Colonic mucosa (tissue), 4 donors: ENCODE data around the gene HMGN1. TPM values are rescaled to one million over a fixed set of nuclear protein-coding genes. Genes with fewer than 3 reads are reported as not detected.

ENCODE experiments used
- DNase-seq: peaks from one replicate; pipeline ENCODE4 v3.0.0-alpha.2; 2020
- H3K27ac ChIP-seq: fragments of 200-600 bp; one replicate; pipeline ENCODE4 v1.8.0; 2021
- H3K27me3 ChIP-seq: fragments of 200-600 bp; one replicate; pipeline ENCODE4 v1.8.0; 2021
- H3K36me3 ChIP-seq: fragments of 200-600 bp; one replicate; pipeline ENCODE4 v1.8.0; 2021
- H3K4me1 ChIP-seq: fragments of 200-600 bp; one replicate; pipeline ENCODE4 v1.8.0; 2021; ENCODE audit warnings: mild to moderate bottlenecking
- H3K4me3 ChIP-seq: fragments of 200-600 bp; one replicate; pipeline ENCODE4 v1.8.0; 2021
- H3K9ac ChIP-seq, 2 donors: one replicate each; pipeline ENCODE4 v1.7.0; 2013; ENCODE audit warnings: control low read depth in 2 of 2, low read depth in 2 of 2, low read length in 2 of 2
- H3K9me3 ChIP-seq: fragments of 200-600 bp; one replicate; pipeline ENCODE4 v1.8.0; 2021
- CTCF ChIP-seq: fragments of 200-600 bp; IDR thresholded peaks from one replicate; pipeline ENCODE4 v1.8.0; 2022; ENCODE audit warnings: antibody characterized with exemption, mild to moderate bottlenecking
- intact Hi-C: fragments of 100-400 bp; cut with DNase I; formaldehyde crosslinking; loops from one replicate; pipeline ENCODE4 v1.14.1; 2022
- total RNA-seq, 2 donors: library from RNA; stranded (reverse); fragmentation: NEBNext Ultra II Directional in 1 of 2; extraction: Animal tissue kit (Norgen Biotek cat#: 25700) in 1 of 2; gene quantifications; one replicate each; pipeline ENCODE4 v1.2.1, GENCODE V29; 2021
- donor health status: healthy.
- donor health status: DM: no; HTN: no; CAD: no.
- donor health status: DM: no; HTN: no; CAD: no.

HMGN1 gene
- total RNA-seq, 2 donors from 2014 or later, result 240 to 305 TPM

GRCh38 chr21:39346671-39347331 is 2.1 kb downstream of the HMGN1 start:
- Histone ChIP-seq H3K9ac (peak overlapping the region in 1 of 2 donors; percentile 91), H3K27me3 (no peaks in the 10 kb centered on the region), H3K4me3 (no peak overlapping the region), H3K4me1 (peaks cover 5% of the 10 kb centered on the region), H3K9me3 (no peaks in the 10 kb centered on the region), H3K36me3 (peaks cover 3% of the 10 kb centered on the region), H3K27ac (no peak overlapping the region)
- intact Hi-C loops, result loop anchor here (5.0 kb wide), 1 partner anchor 34 kb away; the partner anchor contains the start of gene BRWD1
- no peak for TF ChIP-seq CTCF
- no peak for DNase-seq

DNA sequence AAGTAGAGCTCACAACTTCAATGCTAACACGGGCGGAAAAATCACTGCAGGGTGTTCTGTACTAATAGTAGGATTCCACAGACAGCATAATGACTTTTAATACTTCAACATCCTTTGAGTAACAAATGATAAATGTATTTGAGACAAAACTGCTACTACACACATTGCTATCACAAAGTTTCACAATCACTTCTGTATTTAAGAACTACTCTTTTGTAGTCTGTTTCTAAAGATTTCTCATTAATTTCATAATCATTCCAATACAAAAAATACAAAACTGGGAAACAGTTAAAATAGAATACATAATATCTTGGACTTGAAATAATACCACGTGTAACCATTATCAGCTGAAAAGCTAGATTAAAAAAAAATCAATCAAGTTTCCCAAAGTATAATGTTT is 2.7 kb downstream of the HMGN1 start:
- peaks cover 9% of the 10 kb centered on the region for H3K36me3 ChIP-seq
- no peak for TF ChIP-seq CTCF
- H3K9ac ChIP-seq, result no peak overlapping the region
- no peak for DNase-seq
- H3K27ac ChIP-seq, result no peak overlapping the region
- H3K27me3 ChIP-seq, result no peaks in the 10 kb centered on the region
- intact Hi-C loops, result loop anchor here (5.0 kb wide), 1 partner anchor 34 kb away; the partner anchor contains the start of gene BRWD1
- H3K9me3 ChIP-seq, result no peaks in the 10 kb centered on the region
- H3K4me3 ChIP-seq, result no peak overlapping the region
- H3K4me1 ChIP-seq, result peaks cover 5% of the 10 kb centered on the region

GRCh38 chr21:39345440-39345839 is 3.4 kb downstream of the HMGN1 start:
- no peak overlapping the region for H3K4me3 ChIP-seq
- no peaks in the 10 kb centered on the region for H3K9me3 ChIP-seq
- DNase-seq, result no peak
- no peaks in the 10 kb centered on the region for H3K27me3 ChIP-seq
- H3K4me1 ChIP-seq, result peaks cover 5% of the 10 kb centered on the region
- peaks cover 9% of the 10 kb centered on the region for H3K36me3 ChIP-seq
- intact Hi-C loops, result loop anchor here (5.0 kb wide), 1 partner anchor 33 kb away; the partner anchor contains the start of gene BRWD1
- H3K27ac ChIP-seq, result no peak overlapping the region
- no peak overlapping the region for H3K9ac ChIP-seq
- no peak for TF ChIP-seq CTCF

DNA sequence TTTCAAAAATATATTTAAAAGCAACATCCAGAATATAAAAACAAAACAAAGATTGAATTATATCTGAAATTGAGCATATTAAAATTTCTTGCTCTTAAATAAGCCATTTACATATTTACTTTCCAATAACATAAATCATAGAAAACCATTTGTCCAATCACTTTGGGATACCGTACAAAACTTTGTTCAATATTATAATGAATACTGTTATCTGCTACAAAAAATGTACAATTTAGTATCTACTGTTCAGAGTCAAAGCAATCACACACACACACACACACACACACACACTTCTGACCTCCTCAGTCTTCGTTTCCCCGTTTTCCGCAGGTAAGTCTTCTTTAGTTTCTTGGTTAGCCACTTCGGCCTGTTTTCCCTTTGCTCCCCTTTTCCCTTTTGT is 4.0 kb downstream of the HMGN1 start:
- no peaks in the 10 kb centered on the region for H3K9me3 ChIP-seq
- no peak overlapping the region for H3K27ac ChIP-seq
- H3K9ac ChIP-seq, result no peak overlapping the region
- peaks cover 5% of the 10 kb centered on the region for H3K4me1 ChIP-seq
- H3K27me3 ChIP-seq, result no peaks in the 10 kb centered on the region
- no peak for TF ChIP-seq CTCF
- peaks cover 9% of the 10 kb centered on the region for H3K36me3 ChIP-seq
- no peak for DNase-seq
- intact Hi-C loops, result loop anchor here (5.0 kb wide), 1 partner anchor 33 kb away; the partner anchor contains the start of gene BRWD1
- H3K4me3 ChIP-seq, result no peak overlapping the region

GRCh38 chr21:39341249-39341923 is 7.5 kb downstream of the HMGN1 start:
- no peak overlapping the region for H3K4me3 ChIP-seq
- H3K4me1 ChIP-seq, result no peaks in the 10 kb centered on the region
- peaks cover 9% of the 10 kb centered on the region for H3K36me3 ChIP-seq
- intact Hi-C loops, result no loop called here
- TF ChIP-seq CTCF, result no peak
- H3K27ac ChIP-seq, result no peak overlapping the region
- no peaks in the 10 kb centered on the region for H3K9me3 ChIP-seq
- no peak for DNase-seq
- no peak overlapping the region for H3K9ac ChIP-seq
- H3K27me3 ChIP-seq, result no peaks in the 10 kb centered on the region
